CD14-positive monocyte (primary cell): Measurements from ENCODE around the gene HHIP. TPM values are rescaled to one million over a fixed set of nuclear protein-coding genes. Genes with fewer than 3 reads are reported as not detected.

Experiments
- DNase-seq, 3 donors: peaks; one replicate each; pipeline ENCODE4 v3.0.0-alpha.2; 2011 to 2022
- H2AFZ ChIP-seq: 2 replicates; pipeline ENCODE4 v1.6.0; 2012; ENCODE audit warnings: mild to moderate bottlenecking, low read depth, low read length, inconsistent platforms; ENCODE audit not compliant: insufficient read depth, poor library complexity, severe bottlenecking
- H3K27ac ChIP-seq, 2 donors: 1 replicate in 1 of 2; 2 replicates in 1 of 2; pipeline ENCODE4 v1.5.1; 2012 to 2013; ENCODE audit warnings: low read length in 2 of 2, control low read depth in 1 of 2, inconsistent platforms in 1 of 2, low read depth in 1 of 2, mild to moderate bottlenecking in 1 of 2
- H3K27me3 ChIP-seq, 2 donors: one replicate each; pipeline versions ENCODE4 v1.6.0 to v1.6.1; 2011 to 2013; ENCODE audit warnings: low read length in 2 of 2; ENCODE audit not compliant: control insufficient read depth in 2 of 2, insufficient read depth in 2 of 2
- H3K36me3 ChIP-seq, 2 donors: replicated peaks in 1 of 2; 1 replicate in 1 of 2; 2 replicates in 1 of 2; pipeline versions ENCODE4 v1.5.1 to v1.6.1; 2012 to 2013; ENCODE audit warnings: low read length in 2 of 2, control low read depth in 1 of 2, inconsistent platforms in 1 of 2, mild to moderate bottlenecking in 1 of 2; ENCODE audit not compliant: insufficient read depth in 2 of 2, control insufficient read depth in 1 of 2
- H3K4me1 ChIP-seq, 2 donors: 1 replicate in 1 of 2; 2 replicates in 1 of 2; pipeline versions ENCODE4 v1.5.1 to v1.6.1; 2012 to 2013; ENCODE audit warnings: low read length in 2 of 2, control low read depth in 1 of 2, inconsistent platforms in 1 of 2, mild to moderate bottlenecking in 1 of 2, moderate library complexity in 1 of 2; ENCODE audit not compliant: insufficient read depth in 2 of 2, control insufficient read depth in 1 of 2
- H3K4me2 ChIP-seq: replicated peaks from 2 replicates; pipeline ENCODE3; 2012; ENCODE audit warnings: low read length, moderate library complexity, mild to moderate bottlenecking; ENCODE audit not compliant: poor library complexity, severe bottlenecking; ENCODE audit errors: extremely low read depth
- H3K4me3 ChIP-seq, 3 experiments: fragments of 200-600 bp in 1 of 3; sonication (generic) in 1 of 3; replicated peaks in 1 of 3; 1 replicate in 2 of 3; 2 replicates in 1 of 3; pipeline ENCODE4 v1.5.1; 2011 to 2013; ENCODE audit warnings: low read length in 3 of 3, mild to moderate bottlenecking in 3 of 3, control low read depth in 2 of 3, low read depth in 2 of 3, inconsistent platforms in 1 of 3, moderate library complexity in 1 of 3
- H3K79me2 ChIP-seq: 2 replicates; pipeline ENCODE4 v1.6.0; 2012; ENCODE audit warnings: mild to moderate bottlenecking, control low read depth, inconsistent platforms, low read length, moderate library complexity; ENCODE audit not compliant: insufficient read depth
- H3K9ac ChIP-seq: 2 replicates; pipeline ENCODE4 v1.6.0; 2017; ENCODE audit warnings: low read length, mild to moderate bottlenecking; ENCODE audit not compliant: insufficient read depth, poor library complexity, severe bottlenecking
- H3K9me3 ChIP-seq, 2 donors: replicated peaks in 1 of 2; 1 replicate in 1 of 2; 2 replicates in 1 of 2; pipeline versions ENCODE4 v1.5.1 to v1.6.1; 2012 to 2013; ENCODE audit warnings: low read length in 2 of 2, control low read depth in 1 of 2; ENCODE audit not compliant: control insufficient read depth in 1 of 2, insufficient read depth in 1 of 2
- H4K20me1 ChIP-seq: 2 replicates; pipeline ENCODE4 v1.6.0; 2012; ENCODE audit warnings: mild to moderate bottlenecking, low read length, control low read depth, moderate library complexity; ENCODE audit not compliant: insufficient read depth
- H3K27ac Mint-ChIP-seq, 7 donors: one replicate each; pipeline ENCODE4 v1.8.0; 2020; ENCODE audit warnings: mild to moderate bottlenecking in 7 of 7, mixed read lengths in 7 of 7, moderate library complexity in 6 of 7, inconsistent platforms in 2 of 7
- H3K27me3 Mint-ChIP-seq, 3 donors: one replicate each; pipeline ENCODE4 v1.8.0; 2021 to 2022; ENCODE audit warnings: low read depth in 3 of 3, mild to moderate bottlenecking in 3 of 3, mixed read lengths in 3 of 3, moderate library complexity in 3 of 3, inconsistent platforms in 1 of 3
- H3K36me3 Mint-ChIP-seq, 2 donors: one replicate each; pipeline ENCODE4 v1.8.0; 2020; ENCODE audit warnings: mixed read lengths in 2 of 2, inconsistent platforms in 1 of 2, mild to moderate bottlenecking in 1 of 2
- H3K4me1 Mint-ChIP-seq: one replicate; pipeline ENCODE4 v1.8.0; 2020; ENCODE audit warnings: mild to moderate bottlenecking, mixed read lengths
- H3K4me3 Mint-ChIP-seq, 2 donors: one replicate each; pipeline ENCODE4 v1.8.0; 2020; ENCODE audit warnings: mild to moderate bottlenecking in 2 of 2, mixed read lengths in 2 of 2, moderate library complexity in 1 of 2
- H3K9me3 Mint-ChIP-seq, 7 donors: one replicate each; pipeline ENCODE4 v1.8.0; 2020 to 2022; ENCODE audit warnings: mixed read lengths in 7 of 7, mild to moderate bottlenecking in 6 of 7, moderate library complexity in 6 of 7, inconsistent platforms in 2 of 7
- CTCF ChIP-seq: fragments of 200-600 bp; IDR thresholded peaks from one replicate; pipeline ENCODE4 v1.8.0; 2022; ENCODE audit warnings: antibody characterized with exemption, mild to moderate bottlenecking
- WGBS: methylation state at CpG from one replicate; pipeline ENCODE4 v1.1.5; 2013; ENCODE audit warnings: missing lambda C conversion rate; ENCODE audit not compliant: insufficient coverage; 5-methylcytosine and 5-hydroxymethylcytosine counted together
- intact Hi-C, 2 donors: fragments of 100-400 bp; cut with micrococcal nuclease; formaldehyde crosslinking; loops; one replicate each; pipeline versions ENCODE4 v1.15.0 to v1.15.1; 2023
- polyA plus RNA-seq, 3 donors: library from polyadenylated mRNA; depleted of rRNA in 1 of 3; unstranded in 2 of 3; stranded (reverse) in 1 of 3; fragments of 300-500 nt in 2 of 3; fragments of >200 nt in 1 of 3; fragmentation: Illumina TruSeq in 2 of 3; gene quantifications; 1 replicate in 2 of 3; 2 replicates in 1 of 3; pipeline ENCODE4 v1.2.3, GENCODE V29; 2012 to 2021

HHIP gene
- polyA plus RNA-seq, 3 donors: not detected

GRCh38 chr4:144699565-144699964 lies 53.6 kb downstream of the HHIP start:
- no peaks in the 10 kb centered on the region for H3K9me3 ChIP-seq
- no peak overlapping the region for H2AFZ ChIP-seq
- H3K9ac ChIP-seq: no peak overlapping the region
- H3K36me3 ChIP-seq: no peaks in the 10 kb centered on the region
- H3K79me2 ChIP-seq: no peaks in the 10 kb centered on the region
- H3K4me1 Mint-ChIP-seq: no peaks in the 10 kb centered on the region
- peaks cover 0 to 3% (median 0%) of the 10 kb centered on the region in 7 donors for H3K9me3 Mint-ChIP-seq
- no peaks in the 10 kb centered on the region for H3K27me3 ChIP-seq
- no peaks in the 10 kb centered on the region for H3K36me3 Mint-ChIP-seq
- intact Hi-C loops: no loop called here
- H3K4me3 Mint-ChIP-seq: no peak overlapping the region
- no peaks in the 10 kb centered on the region for H3K27me3 Mint-ChIP-seq
- H4K20me1 ChIP-seq: no peaks in the 10 kb centered on the region
- no peak for TF ChIP-seq CTCF
- H3K27ac Mint-ChIP-seq: no peak overlapping the region
- DNase-seq: no peak
- no peak overlapping the region for H3K27ac ChIP-seq
- no peaks in the 10 kb centered on the region for H3K4me1 ChIP-seq
- WGBS: no CpG with 5 or more reads among the region's 2 CpGs
- no peak overlapping the region for H3K4me3 ChIP-seq
- H3K4me2 ChIP-seq: no peak overlapping the region

- no peaks in the 10 kb centered on the region for H3K79me2 ChIP-seq
- H3K9me3 Mint-ChIP-seq: peaks cover 0 to 3% (median 0%) of the 10 kb centered on the region in 7 donors
- no peak overlapping the region for H3K4me3 Mint-ChIP-seq
- H3K4me1 ChIP-seq: no peaks in the 10 kb centered on the region
- H3K27ac Mint-ChIP-seq: no peak overlapping the region
- no peak overlapping the region for H2AFZ ChIP-seq
- no peaks in the 10 kb centered on the region for H3K27me3 Mint-ChIP-seq
- intact Hi-C loops: no loop called here
- H3K36me3 Mint-ChIP-seq: no peaks in the 10 kb centered on the region
- no peaks in the 10 kb centered on the region for H4K20me1 ChIP-seq
- no peaks in the 10 kb centered on the region for H3K9me3 ChIP-seq
- H3K27ac ChIP-seq: no peak overlapping the region
- TF ChIP-seq CTCF: no peak
- no peaks in the 10 kb centered on the region for H3K4me1 Mint-ChIP-seq
- no peak for DNase-seq
- no peaks in the 10 kb centered on the region for H3K36me3 ChIP-seq
- no peaks in the 10 kb centered on the region for H3K27me3 ChIP-seq
- H3K4me2 ChIP-seq: no peak overlapping the region
- H3K4me3 ChIP-seq: no peak overlapping the region
- no peak overlapping the region for H3K9ac ChIP-seq
Measured at GRCh38 chr4:144701683-144702233, 55.8 kb downstream of the HHIP start.
